Occipital lobe (tissue), 2 donors: ENCODE results near the gene PIMREG. TPM values are rescaled to one million over a fixed set of nuclear protein-coding genes. Genes with fewer than 3 reads are reported as not detected.
A peak's percentile ranks its signal among the peaks of the same experiment; 100 is the strongest.
"Not testable (repeated sequence)": the region's sequence is repeated elsewhere in the genome, so short reads cannot be mapped to it uniquely, and the experiment has no call there.

ENCODE experiments used
- DNase-seq: peaks from one replicate; lab custom pipeline; 2025; lab: John Stamatoyannopoulos, UW
- total RNA-seq: library from RNA; depleted of rRNA; stranded (reverse); fragments of >200 nt; gene quantifications from one replicate; pipeline ENCODE4 v1.2.3, GENCODE V29; 2014

Gene PIMREG
- total RNA-seq, 1 donor from 2014 or later = 5.9 TPM

DNA sequence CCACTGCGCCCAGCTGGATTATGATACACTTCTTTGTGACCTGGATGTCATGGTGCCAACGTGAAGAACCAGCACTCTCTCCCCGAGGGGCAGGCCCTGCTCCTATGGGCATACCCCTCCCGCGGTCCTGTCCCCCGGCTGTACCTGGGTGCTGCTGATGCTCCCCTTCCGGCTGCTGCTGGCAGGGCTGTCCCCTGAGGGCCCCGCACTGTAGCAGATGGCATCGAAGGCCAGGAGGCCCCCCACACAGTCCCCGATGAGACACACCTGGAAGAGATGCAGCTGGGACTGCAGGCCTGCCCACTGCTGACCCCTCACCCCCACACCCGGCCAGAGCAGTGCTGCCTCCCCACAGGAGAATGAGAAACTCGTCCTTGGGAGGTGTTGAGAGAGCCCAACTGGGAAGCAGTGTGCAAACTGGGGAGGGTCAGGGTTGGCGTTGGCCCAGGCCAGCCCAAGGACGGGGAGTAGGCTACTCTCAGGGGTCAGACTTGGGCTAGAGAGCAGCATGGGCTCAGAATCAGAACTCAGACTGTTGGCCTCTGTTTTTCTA, 33.7 kb downstream of the PIMREG start:
- no peak for DNase-seq

- DNase-seq = no peak
Measured at GRCh38 chr17:6478486-6478885, 34.2 kb downstream of the PIMREG start.

- no peak for DNase-seq
Measured at GRCh38 chr17:6479622-6480302, 35.5 kb downstream of the PIMREG start.

DNA sequence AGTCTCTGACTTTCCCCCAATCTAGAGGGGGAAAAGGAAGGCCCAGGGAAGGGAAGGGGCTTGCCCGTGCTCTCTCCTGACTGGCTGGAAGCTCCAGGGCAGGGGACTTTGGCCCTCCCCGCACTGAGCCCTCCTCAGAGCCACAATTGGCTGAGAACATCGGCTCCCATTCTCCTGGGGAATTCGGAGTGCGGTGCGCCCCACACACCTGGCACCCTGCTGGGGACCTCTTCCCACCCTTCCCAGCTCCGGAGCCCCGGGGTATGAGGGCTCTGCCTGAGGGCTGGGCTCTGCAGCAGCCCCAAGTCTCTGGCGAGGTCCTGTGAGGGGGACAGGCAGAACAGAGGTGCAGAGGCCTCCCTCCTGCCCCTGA, 36.0 kb downstream of the PIMREG start:
- no peak for DNase-seq

DNA sequence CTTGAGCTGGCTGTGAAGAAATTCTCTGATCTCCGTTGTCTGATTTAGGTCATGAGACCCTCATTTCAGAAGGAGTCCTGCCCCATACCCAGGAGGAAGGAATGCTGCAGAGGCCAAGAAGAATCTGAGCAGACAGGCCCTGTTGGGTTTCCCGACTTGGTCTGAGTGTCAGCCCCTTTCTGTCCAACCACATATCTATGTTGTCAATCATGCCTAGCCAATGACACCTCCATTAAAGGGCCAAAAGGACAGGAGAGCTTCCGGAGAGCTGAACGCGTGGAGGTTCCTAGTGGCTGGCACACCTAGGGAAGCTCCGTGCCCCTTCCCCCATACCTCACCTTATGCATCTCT, 37.8 kb downstream of the PIMREG start:
- no peak for DNase-seq

GRCh38 chr17:6482796-6483195, 38.5 kb downstream of the PIMREG start:
- DNase-seq = not testable (repeated sequence)

- DNase-seq = no peak
Measured at GRCh38 chr17:6483507-6483906, 39.3 kb downstream of the PIMREG start.

GRCh38 chr17:6485646-6486412, 41.6 kb downstream of the PIMREG start:
- DNase-seq = no peak

DNA sequence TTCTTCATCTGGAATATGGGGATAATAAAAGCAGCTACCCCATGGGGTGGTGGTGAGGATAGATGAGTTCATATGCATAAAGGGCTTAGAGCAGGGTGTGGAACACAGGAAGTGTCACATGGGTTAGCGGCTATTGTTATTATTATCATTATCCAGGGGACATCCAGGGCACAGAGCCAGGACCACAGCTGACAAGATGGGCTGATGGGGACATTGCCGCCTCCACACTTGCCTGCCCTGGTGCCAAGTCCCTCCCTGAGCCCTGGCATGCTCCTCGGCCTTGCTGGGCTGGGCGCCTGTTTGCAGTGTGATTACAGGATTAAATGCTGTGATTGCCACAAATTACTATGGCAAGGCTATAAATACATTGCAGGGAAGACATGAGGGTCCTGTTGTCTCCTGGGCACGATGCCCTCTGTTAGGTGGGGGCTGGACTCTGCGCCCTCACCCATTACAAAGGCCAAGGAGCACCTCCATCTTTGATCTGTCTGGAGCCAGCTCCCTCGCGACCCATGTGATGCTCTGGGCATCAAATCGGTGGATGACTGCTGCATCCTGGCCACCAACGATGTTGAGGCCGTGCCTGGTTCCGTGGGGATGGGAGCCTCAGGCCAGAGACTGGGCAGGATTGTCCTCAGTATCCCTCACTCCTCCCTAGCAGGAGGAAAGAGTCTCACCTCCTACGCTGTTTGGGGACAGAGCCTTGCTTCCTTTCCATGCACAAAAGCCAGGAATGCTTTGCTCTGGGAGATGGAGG, 43.2 kb downstream of the PIMREG start:
- no peak for DNase-seq

GRCh38 chr17:6488008-6488539, 43.8 kb downstream of the PIMREG start:
- no peak for DNase-seq

GRCh38 chr17:6489016-6489550, 44.8 kb downstream of the PIMREG start:
- no peak for DNase-seq

DNA sequence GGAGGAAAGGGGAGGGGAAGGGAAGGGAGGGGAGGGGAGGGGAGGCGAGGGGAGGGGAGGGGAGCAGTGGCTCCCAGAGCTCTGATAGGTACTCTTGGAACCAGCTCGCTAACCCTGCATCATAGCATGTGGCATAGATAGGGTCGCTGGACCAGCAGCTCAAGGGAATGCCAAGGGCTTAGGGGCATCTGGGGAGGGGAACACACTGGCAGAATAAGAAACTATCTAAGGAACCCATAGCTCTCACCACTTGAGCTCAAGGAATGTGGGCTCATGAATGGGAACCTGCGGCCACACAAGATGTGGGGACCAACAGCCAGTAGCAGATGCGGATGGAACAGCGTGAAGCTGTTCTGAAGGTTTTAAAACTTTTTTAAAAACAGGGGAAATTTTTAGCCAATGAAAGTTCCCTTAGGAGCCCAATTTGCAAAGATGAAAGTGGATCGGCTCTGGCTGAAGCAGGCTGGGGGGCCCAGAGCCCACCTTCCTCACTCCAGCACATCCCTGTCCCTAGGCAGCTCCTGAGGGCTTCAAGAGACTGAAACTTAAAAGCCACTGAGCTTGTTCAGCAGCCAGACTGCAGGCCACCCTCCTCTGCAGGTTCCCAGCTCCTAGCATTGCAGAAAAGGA, 46.9 kb downstream of the PIMREG start:
- DNase-seq = no peak

- DNase-seq = no peak
Measured at GRCh38 chr17:6492892-6493674, 48.8 kb downstream of the PIMREG start.

DNA sequence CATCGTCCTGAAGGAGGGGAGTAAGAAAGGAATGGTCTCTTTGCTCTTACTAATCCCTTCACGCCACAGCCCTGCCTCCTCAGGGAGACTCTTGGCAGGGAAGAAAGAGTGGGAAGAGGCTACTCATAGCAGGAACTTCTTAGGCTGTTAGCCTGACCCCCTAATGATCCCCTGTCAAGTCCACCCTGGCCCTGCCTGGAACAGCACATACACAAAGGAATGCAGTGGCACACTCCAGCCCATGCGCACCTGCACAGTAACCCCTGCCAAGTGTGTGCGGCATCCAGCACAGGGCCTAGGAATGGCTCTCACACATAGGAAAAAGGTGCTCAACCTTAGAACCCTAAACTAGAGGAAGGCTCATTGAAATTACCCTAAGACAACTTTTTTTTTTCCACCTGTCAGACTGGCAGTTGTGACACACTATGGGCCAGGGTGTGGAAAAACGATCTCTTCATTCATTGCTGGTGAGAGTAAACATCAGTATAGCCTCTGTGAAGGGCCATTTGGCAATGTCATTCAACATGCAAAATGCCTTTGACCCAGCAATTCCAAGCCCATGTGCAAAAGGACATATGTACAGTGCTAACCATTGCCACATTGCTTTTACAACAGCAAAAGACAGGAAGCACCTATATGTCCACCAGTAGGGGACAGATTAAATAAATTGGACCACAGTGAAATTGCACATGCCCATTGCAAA, 50.1 kb downstream of the PIMREG start:
- no peak for DNase-seq

DNA sequence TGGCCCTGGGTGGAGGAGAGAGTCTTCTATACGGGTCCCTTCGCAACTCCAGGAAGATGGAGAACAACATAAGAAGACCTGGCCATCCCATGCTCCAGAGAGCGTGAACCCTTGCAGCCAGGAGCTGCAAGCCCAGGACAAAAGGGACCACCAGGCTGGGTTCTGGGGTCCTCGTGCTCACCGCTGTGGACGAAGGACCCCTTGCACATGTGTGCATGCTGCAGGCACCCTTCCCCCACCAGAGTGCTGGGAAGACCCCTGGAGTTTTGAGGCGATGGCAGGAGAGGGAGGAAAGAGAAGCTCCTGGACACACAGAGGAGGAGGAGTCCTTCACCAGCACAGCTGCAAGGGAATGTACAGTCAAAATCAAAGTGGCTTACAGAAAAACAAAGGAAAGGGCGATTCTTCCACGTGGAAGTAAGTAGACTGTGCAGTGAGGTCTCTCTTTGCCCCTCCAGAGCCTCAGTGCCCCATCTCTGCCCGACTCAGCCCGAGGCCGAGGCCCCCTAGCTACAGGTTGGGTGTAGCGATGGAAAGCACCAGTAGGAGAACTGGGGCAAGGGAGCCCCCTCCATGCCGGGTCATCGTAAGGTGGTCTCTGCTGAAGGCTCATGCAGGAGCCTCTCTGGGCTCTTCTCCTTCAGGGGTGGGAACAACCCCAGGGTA, 51.3 kb downstream of the PIMREG start:
- no peak for DNase-seq

DNA sequence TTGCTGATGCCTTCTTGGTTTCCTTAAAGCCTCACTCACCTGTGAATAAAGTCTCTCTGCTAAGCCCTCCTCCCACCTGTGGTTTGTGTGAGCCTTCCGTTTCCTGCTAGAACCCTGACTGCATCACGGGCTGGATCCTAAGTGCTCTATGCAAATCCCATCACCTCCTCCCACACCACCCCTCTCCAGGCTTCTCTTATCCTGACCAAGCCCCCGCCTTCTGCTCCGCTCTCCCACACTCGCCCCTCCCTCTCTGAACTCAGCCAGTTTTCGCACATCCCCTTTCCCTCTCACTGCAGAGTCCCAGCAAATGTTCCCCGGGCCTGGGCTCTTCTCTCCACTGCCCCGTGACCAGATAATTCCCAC, 51.8 kb downstream of the PIMREG start:
- DNase-seq = no peak

- DNase-seq = peak; percentile 40
Measured at GRCh38 chr17:6496640-6497441, 52.6 kb downstream of the PIMREG start.

DNA sequence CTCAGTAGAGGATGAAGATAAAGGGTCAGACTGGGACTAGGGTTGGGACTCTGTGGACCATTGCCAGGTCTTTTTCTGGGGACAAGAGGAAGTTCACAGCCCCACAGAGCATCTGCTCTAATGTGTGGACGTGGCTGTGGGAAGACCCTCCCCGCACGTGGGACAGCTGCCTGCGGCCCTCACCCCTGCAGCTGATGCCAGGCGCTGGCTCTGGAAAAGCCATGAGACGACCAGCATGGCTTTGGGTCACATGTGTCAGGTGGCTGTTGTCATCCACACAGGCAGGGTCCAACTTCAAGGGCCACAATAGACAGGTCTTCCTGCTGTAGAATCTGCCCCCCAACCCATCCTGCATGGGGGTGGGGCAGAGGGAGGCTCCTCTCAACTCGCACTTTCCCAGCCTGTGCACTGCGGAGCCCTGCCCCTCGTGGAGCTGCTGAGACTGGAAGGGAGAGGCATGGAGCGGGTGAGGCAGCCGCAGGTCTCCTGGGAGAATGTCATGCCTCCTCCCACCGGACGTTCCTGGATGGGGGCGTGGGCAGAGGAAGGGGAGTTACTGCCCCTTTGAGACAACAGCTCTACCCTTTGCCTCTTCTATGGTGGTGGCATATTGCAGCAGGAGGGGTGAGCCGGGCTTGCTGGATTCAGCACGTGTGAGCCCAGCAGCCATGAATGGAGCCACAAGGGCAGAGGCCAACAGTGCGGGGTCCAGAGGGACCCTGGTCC, 53.4 kb downstream of the PIMREG start:
- DNase-seq = no peak
